Hindlimb muscle (tissue), 1 donor: ENCODE results near the gene MAN1B1. TPM values are rescaled to one million over a fixed set of nuclear protein-coding genes. Genes with fewer than 3 reads are reported as not detected.
"Not testable (repeated sequence)": the region's sequence is repeated elsewhere in the genome, so short reads cannot be mapped to it uniquely, and the experiment has no call there.

Experiments used
- DNase-seq: peaks from one replicate; pipeline ENCODE4 v3.0.0-alpha.2; 2013
- polyA plus RNA-seq: library from polyadenylated mRNA; unstranded; fragments of 120-200 nt; gene quantifications from one replicate; pipeline ENCODE4 v1.2.1, GENCODE V29; 2013; ENCODE audit not compliant: insufficient read length

The MAN1B1 gene
- polyA plus RNA-seq, 1 donor: 43.6 TPM

- DNase-seq: no peak
Measured at GRCh38 chr9:137052998-137053943, 33.5 kb upstream of the MAN1B1 start.

- DNase-seq: no peak
Measured at GRCh38 chr9:137053944-137054931, 32.5 kb upstream of the MAN1B1 start, which contains the start of gene ENTPD2. Gene ENTPD2 (minus strand): TSS chr9:137054061. CDS start chr9:137053997, 64 bp downstream.

- DNase-seq: no peak
Measured at GRCh38 chr9:137054932-137055384, 31.8 kb upstream of the MAN1B1 start.

- peak; percentile 83 for DNase-seq
Measured at GRCh38 chr9:137055385-137056364, 31.1 kb upstream of the MAN1B1 start.

GRCh38 chr9:137056739-137057415, 29.9 kb upstream of the MAN1B1 start:
- DNase-seq: no peak

- no peak for DNase-seq
Measured at GRCh38 chr9:137057545-137057944, 29.2 kb upstream of the MAN1B1 start.

GRCh38 chr9:137058521-137059234, 28.1 kb upstream of the MAN1B1 start:
- no peak for DNase-seq

- no peak for DNase-seq
Measured at GRCh38 chr9:137062384-137062783, 24.4 kb upstream of the MAN1B1 start.

GRCh38 chr9:137062798-137063197, 24.0 kb upstream of the MAN1B1 start:
- DNase-seq: not testable (repeated sequence)

GRCh38 chr9:137063311-137064026, 23.3 kb upstream of the MAN1B1 start:
- no peak for DNase-seq

- DNase-seq: peak; percentile 63
Measured at GRCh38 chr9:137064027-137064879, 22.5 kb upstream of the MAN1B1 start.

- DNase-seq: no peak
Measured at GRCh38 chr9:137064880-137065164, 22.0 kb upstream of the MAN1B1 start.

GRCh38 chr9:137065336-137065967, 21.3 kb upstream of the MAN1B1 start:
- DNase-seq: no peak

GRCh38 chr9:137066096-137066861, 20.5 kb upstream of the MAN1B1 start:
- DNase-seq: no peak

- peak; percentile 65 for DNase-seq
Measured at GRCh38 chr9:137067860-137068538, 18.8 kb upstream of the MAN1B1 start.

- DNase-seq: no peak
Measured at GRCh38 chr9:137068539-137069507, 18.0 kb upstream of the MAN1B1 start.
